ENCODE results near the gene BHMT.

Gene BHMT

GRCh38 chr5:79088507-79088906 lies 23.1 kb upstream of the BHMT start:
- no peak overlapping the region for H3K4me3 ChIP-seq (ENCODE audit: low read depth, low read length)
- no peak for TF ChIP-seq CTCF (IDR thresholded peaks at IDR 0.05; ENCODE audit: low read depth, low read length)
- in situ Hi-C loops (cut with HindIII; ENCODE audit: low sequenced_read_pairs): no loop called here
- DNase-seq (ENCODE audit: low read depth, low spot score): no peak

GRCh38 chr5:79091064-79091463 lies 20.5 kb upstream of the BHMT start:
- H3K4me3 ChIP-seq (ENCODE audit: low read depth, low read length): no peak overlapping the region
- in situ Hi-C loops (cut with HindIII; ENCODE audit: low sequenced_read_pairs): no loop called here
- DNase-seq (ENCODE audit: low read depth, low spot score): no peak
- TF ChIP-seq CTCF (IDR thresholded peaks at IDR 0.05; ENCODE audit: low read depth, low read length): no peak

DNA sequence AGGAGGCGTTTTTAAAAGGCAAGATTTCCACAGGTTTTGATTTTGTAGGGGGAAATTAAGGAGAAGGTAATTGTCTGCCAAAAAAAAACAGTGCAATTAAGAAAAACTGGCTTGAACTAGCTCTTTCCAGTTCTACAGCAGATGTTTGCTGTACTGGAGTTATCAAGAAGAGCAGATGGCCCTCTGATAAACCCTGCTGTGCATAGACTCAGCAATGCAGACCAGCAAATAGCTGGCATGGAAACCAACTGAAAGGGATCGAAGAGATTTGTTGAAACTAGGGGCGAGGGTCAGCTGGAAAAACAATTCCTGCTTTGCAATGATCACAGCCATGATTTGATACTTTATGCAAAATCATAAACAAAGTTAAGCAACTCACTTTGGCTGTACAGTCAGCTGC lies 17.8 kb upstream of the BHMT start:
- H3K4me3 ChIP-seq (ENCODE audit: low read depth, low read length): no peak overlapping the region
- in situ Hi-C loops (cut with HindIII; ENCODE audit: low sequenced_read_pairs): no loop called here
- no peak for DNase-seq (ENCODE audit: low read depth, low spot score)
- TF ChIP-seq CTCF (IDR thresholded peaks at IDR 0.05; ENCODE audit: low read depth, low read length): no peak

DNA sequence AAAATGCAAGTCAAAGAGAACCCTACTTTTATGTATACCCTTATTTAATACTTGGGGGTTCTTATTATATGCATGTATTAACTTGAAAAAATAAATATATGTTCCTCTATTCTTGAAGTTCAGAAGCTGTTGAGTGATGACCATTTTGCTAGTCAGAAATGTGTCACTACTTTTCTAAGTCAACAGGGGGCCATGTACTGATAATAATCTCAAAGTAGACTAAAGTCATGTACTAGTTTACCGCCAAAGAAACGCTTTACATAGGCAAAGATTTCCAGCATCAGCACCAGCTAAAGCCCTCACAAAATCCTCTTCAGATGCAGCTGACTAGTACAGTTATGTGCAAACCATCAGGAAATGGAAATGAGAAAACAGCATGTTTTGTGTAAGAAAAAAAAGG lies 5.7 kb upstream of the BHMT start:
- TF ChIP-seq CTCF (IDR thresholded peaks at IDR 0.05; ENCODE audit: low read depth, low read length): no peak
- in situ Hi-C loops (cut with HindIII; ENCODE audit: low sequenced_read_pairs): no loop called here
- DNase-seq (ENCODE audit: low read depth, low spot score): no peak
- no peak overlapping the region for H3K4me3 ChIP-seq (ENCODE audit: low read depth, low read length)

DNA sequence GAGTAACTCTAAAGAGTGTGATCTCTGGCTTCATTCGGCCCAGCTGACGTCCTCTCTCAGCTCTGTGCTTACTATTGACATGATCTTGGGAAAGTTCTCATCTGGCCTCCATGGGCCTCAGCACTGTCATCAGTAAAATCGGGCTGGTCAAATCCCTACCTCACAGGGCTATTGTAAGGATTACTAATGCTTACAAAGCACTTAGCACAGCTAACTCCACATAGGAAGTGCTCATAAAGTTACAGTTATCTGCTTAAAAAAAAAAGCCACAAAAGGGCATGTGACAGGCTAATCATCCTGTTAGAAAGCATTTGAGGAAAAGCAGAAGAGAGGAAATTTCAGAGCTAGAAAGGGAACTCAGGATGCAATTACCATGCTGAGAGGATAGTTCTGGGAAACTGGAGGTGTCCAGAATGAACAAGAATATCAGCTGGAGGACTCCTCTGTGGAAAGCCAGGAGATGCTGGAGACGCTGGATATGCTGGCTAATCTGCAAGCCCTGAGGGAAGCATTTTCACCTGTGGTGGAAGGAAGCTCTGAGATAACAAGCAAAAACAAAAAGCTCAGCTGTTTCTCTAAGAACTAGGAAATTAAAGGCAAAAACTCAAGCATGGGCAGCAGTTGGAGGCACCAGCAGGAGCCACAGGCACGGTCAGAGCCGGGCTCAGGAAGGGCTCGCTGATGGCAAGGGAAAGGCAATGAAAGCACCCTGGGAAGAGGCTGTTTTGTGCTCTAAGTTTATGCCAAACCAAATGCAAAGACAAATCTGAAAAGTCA lies 4.4 kb upstream of the BHMT start:
- TF ChIP-seq CTCF (IDR thresholded peaks at IDR 0.05; ENCODE audit: low read depth, low read length): no peak
- DNase-seq (ENCODE audit: low read depth, low spot score): no peak
- in situ Hi-C loops (cut with HindIII; ENCODE audit: low sequenced_read_pairs): no loop called here
- H3K4me3 ChIP-seq (ENCODE audit: low read depth, low read length): no peak overlapping the region

DNA sequence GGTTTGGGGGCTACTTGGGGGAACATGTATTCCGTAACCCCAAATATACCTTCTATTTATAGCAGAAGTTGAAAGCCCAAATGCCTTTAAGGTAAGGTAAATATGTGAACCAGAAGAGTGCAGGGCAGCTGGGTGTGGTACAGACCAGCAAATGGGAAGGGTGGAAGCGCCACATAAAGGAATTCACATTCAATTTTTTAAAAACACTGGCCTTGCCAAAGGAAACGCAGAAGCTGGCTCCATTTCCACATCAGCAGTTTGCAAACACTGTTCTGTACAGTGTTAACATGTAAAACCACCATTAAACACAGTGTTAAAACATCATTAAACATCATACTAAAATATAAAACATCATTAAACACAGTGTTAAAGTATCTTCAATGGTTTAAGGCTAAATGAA lies 3.5 kb upstream of the BHMT start:
- in situ Hi-C loops (cut with HindIII; ENCODE audit: low sequenced_read_pairs): no loop called here
- no peak overlapping the region for H3K4me3 ChIP-seq (ENCODE audit: low read depth, low read length)
- no peak for DNase-seq (ENCODE audit: low read depth, low spot score)
- TF ChIP-seq CTCF (IDR thresholded peaks at IDR 0.05; ENCODE audit: low read depth, low read length): no peak

Measured in astrocyte of the spinal cord (primary cell).